GM19455 (cell line): ENCODE data around the gene DPH6.
A peak's percentile ranks its signal among the peaks of the same experiment; 100 is the strongest.
"Not testable (repeated sequence)": the region's sequence is repeated elsewhere in the genome, so short reads cannot be mapped to it uniquely, and the experiment has no call there.

Experiments used
- ATAC-seq: cut with Tn5 transposase; IDR thresholded peaks from one replicate; pipeline ENCODE4 v1.9.1; 2021; ENCODE audit not compliant: unreplicated experiment

Gene DPH6

GRCh38 chr15:35545824-35546510 is at the start of gene DPH6:
TSS of gene DPH6 (minus strand) at chr15:35546165. CDS start at chr15:35546141, 24 bp downstream.
- peak; percentile 88 for ATAC-seq

- ATAC-seq: no peak
Observed at GRCh38 chr15:35595656-35596055, 49.7 kb upstream of the DPH6 start.

DNA sequence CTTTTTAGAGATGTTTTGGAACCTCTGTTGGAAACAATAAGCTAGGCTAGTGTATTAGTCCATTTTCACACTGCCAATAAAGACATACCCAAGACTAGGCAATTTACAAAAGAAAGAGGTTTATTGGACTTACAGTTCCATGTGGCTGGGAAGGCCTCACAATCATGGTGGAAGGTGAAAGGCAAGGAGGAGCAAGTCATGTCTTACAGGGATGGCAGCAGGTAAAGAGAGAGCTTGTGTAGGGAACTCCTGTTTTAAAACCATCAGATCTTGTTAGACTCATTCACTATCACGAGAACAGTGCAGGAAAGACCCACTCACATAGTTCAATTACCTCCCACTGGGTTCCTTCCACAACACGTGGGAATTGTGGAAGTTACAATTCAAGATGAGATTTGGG is 46.0 kb upstream of the DPH6 start:
- ATAC-seq: not testable (repeated sequence)

DNA sequence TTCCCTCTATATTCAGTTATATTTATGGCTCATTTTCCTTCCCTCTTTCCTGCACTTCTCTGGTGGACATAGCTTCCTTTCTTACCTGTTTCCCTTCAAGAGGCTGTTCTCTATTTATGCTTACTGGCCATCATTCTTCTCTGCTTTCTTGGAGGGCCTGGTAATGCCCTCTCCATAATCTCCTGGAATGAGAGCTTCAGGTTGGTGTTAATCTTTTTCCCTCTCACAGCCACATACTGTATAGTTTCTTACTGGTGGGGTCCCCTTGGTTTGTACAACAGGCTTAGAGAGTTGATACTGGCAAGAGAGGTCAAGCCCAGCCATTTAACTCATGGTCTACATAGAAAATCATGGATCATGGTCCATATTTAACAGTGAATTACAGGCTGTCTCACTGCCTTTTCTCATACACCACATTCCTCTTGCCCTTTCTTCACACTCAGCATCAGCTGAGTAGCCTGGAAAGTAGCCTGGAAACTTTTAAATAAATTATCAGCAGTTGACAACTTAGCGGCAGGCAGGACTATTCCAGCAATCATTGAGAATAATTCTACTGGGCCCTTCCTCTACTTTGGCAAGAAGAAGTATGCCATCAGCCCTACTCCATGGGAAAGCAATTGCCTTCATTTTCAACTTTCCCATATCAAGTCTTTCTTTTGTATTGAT is 38.0 kb upstream of the DPH6 start:
- ATAC-seq: no peak

GRCh38 chr15:35580606-35581005 is 34.6 kb upstream of the DPH6 start:
- no peak for ATAC-seq

GRCh38 chr15:35567392-35567791 is 21.4 kb upstream of the DPH6 start:
- ATAC-seq: no peak

DNA sequence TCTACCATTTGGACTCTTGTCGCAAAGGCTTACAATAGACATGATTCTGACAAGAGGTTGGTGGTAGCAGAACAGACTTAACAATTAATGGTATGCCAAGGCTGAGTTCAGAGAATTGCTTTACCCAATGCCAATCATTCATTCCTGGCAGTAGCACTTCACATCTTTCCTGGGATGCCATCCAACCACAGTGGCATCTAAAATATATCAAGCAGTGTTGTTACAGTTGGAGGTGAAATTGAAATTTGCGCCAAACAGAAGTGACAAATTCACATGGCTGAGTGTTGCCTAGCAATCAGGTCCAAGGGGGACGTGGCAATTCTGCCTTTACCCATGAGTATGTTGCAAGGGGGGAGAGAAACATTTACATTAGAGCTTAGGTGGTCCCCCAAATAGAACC is 21.0 kb upstream of the DPH6 start:
- no peak for ATAC-seq

GRCh38 chr15:35565901-35566300 is 19.9 kb upstream of the DPH6 start:
- ATAC-seq: no peak

DNA sequence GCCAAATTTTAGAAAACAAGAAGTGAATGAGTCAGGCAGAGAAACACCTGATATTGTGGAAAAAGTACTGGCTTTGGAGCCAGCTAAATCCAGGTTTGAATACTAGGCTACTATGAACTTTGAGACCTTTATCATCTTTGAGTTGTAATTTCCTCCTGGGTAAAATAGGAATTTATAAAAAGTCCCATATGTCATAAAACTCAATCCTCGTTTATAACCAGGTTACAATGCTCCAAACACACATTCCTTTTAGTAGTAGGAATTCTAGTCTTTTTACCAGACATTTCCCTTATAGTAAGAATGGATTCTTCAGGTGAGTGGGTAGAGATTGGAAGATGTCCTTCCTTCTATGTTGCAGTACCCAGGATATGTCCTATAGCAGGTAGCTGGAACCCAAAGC is 16.7 kb upstream of the DPH6 start:
- ATAC-seq: no peak

DNA sequence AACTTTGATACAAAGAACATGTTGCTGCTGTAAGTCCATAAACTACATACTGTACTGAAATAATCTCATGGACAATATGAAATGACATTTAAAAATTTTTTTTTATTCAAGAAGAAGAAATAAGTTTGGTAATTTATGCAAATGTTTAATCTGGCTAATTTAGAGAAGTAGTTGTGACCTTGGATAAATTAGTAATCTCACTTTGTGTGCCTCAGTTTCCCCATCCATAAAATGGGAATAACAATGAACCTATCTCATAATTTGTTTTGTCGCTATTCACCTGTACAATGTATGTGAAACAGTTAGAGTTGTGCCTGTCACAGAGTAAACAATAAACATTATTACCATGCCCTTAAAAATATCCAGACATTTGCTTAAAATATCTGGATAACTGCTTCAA is 15.3 kb upstream of the DPH6 start:
- no peak for ATAC-seq

GRCh38 chr15:35560870-35561269 is 14.9 kb upstream of the DPH6 start:
- no peak for ATAC-seq

DNA sequence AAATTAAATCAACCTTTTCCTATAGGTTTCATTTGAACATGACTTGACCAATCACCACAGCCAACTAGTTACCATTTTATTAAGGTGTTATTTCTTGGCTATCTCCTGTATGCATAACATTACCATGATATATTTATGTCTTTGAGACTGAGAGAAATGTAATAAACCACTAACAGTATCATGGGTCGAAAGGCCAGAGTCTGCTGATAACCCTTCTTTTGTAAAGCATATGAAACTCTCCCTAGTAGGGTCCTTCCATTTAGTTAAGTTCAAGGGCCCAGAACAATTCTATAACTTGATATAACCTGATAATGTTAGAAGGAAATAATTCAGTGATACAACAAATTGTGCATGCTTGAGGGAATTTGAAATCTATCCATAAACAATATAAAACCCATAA is 14.3 kb upstream of the DPH6 start:
- no peak for ATAC-seq

- no peak for ATAC-seq
Observed at GRCh38 chr15:35559683-35560082, 13.7 kb upstream of the DPH6 start.

- no peak for ATAC-seq
Observed at GRCh38 chr15:35557544-35557943, 11.6 kb upstream of the DPH6 start.

GRCh38 chr15:35557012-35557411 is 11.0 kb upstream of the DPH6 start:
- ATAC-seq: no peak

GRCh38 chr15:35555244-35555643 is 9.3 kb upstream of the DPH6 start:
- ATAC-seq: no peak

DNA sequence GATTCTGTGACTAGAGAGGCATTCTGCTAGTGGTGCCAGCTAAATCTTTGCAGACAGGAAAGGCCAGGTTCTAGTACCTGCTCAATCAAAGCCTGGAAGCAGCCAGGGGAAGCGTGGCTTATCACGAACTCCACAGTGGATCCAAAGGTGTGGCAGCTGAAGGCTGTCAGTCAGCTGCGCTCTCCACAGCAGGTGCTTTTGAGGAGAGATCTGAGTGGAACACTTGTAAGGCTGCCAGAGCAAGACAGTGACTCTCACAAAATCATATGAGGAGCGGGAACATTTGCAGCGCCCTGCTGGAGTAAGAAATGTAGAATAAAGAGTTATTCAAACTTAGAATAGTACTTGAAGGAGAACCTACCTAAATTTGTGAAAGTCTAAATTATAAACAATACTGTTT is 5.0 kb upstream of the DPH6 start:
- no peak for ATAC-seq

DNA sequence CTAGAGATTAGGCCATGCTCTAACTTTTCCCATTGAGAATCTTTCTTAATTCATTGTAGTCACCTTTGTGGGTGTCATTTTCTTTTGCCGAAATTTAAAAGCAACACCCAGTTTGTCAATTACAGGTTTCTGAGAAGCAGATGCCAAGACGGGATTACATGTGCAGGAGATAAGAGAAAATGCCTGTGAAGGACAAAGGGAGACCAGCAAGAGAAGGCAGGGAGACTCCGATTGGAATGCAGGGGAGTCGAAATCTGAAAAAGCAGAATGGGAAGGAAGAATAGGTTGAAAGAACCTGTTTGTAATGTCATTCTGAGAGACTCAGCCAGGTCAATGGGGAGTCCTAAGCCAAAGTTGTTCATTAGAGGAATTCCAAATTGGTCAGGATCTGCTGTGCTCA is 3.6 kb upstream of the DPH6 start:
- ATAC-seq: no peak

- ATAC-seq: no peak
Observed at GRCh38 chr15:35548435-35548834, 2.5 kb upstream of the DPH6 start.

GRCh38 chr15:35547775-35548364 is 1.9 kb upstream of the DPH6 start:
- ATAC-seq: no peak

- ATAC-seq: peak; percentile 12
Observed at GRCh38 chr15:35546511-35547381, 781 bp upstream of the DPH6 start.
